Fibroblast of villous mesenchyme (primary cell): ENCODE results near the gene RALA. TPM values are rescaled to one million over a fixed set of nuclear protein-coding genes. Genes with fewer than 3 reads are reported as not detected.
"Not testable (repeated sequence)": the region's sequence is repeated elsewhere in the genome, so short reads cannot be mapped to it uniquely, and the experiment has no call there.

ENCODE experiments used
- DNase-seq: peaks from one replicate; pipeline ENCODE4 v3.0.0-alpha.2; 2010; ENCODE audit warnings: low read depth
- H3K4me3 ChIP-seq: 2 replicates; pipeline ENCODE4 v1.5.1; 2011; ENCODE audit warnings: low read depth, mild to moderate bottlenecking, low read length
- total RNA-seq: library from RNA; depleted of rRNA; stranded (reverse); fragments of >200 nt; gene quantifications from 2 replicates; pipeline ENCODE4 v1.2.3, GENCODE V29; 2012
- TF ChIP-seq, protein P1 (sequence below): IDR thresholded peaks from 2 replicates; pipeline ENCODE4 v1.5.1; 2012; ENCODE audit warnings: low read depth, mild to moderate bottlenecking, low read length; ENCODE audit not compliant: insufficient read depth

Gene RALA
- total RNA-seq, 1 donor = 20.3 TPM

DNA sequence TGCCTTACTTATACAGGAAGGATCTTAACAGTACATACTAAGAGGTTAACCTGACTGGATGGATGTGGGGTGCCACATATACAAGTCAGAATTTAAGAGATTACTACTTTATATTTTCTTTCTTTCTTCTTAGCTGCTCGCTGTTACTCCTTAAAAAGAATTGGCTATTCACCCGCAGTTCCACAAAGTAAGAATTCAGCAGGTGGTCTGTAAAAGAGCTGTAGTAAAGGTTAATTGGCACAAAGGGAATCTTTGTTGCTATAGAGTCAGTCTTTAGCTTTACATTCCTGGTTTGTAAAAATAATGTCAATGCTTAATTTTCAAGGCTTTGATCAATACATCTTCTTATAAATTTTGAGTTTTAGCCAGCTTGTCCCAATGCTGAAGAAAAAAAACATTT lies 43.2 kb downstream of the RALA start:
- no peak for DNase-seq
- H3K4me3 ChIP-seq = no peak overlapping the region
- TF ChIP-seq, protein P1, sequence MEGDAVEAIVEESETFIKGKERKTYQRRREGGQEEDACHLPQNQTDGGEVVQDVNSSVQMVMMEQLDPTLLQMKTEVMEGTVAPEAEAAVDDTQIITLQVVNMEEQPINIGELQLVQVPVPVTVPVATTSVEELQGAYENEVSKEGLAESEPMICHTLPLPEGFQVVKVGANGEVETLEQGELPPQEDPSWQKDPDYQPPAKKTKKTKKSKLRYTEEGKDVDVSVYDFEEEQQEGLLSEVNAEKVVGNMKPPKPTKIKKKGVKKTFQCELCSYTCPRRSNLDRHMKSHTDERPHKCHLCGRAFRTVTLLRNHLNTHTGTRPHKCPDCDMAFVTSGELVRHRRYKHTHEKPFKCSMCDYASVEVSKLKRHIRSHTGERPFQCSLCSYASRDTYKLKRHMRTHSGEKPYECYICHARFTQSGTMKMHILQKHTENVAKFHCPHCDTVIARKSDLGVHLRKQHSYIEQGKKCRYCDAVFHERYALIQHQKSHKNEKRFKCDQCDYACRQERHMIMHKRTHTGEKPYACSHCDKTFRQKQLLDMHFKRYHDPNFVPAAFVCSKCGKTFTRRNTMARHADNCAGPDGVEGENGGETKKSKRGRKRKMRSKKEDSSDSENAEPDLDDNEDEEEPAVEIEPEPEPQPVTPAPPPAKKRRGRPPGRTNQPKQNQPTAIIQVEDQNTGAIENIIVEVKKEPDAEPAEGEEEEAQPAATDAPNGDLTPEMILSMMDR = no peak

DNA sequence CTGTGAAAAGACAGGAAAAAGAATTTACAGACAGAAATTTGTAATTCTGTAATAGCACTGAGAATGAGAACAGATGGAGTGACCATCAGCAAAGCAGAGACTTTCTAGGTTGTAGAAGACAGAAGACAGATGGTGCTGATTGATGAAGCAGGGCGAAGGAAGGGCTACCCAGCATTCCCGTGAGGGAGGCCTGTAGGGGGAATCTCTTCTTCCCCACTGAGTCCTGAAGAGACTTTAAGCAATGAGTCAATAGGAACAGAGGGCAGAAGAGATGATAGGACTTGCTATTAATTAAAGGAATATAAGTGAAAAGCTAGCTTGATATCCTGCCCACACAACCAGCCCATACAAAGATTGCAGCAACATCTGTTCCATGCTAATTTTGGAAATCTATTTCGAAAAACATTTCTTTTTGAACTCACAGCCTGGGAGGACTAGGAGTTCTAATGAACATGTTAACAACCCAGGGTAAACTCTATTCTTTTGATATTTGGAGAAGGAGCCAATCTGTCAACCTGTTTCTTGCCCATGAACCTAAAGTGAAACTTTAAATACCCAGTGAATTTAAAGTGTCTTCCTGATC lies 44.1 kb downstream of the RALA start:
- peak; percentile 48 for DNase-seq
- no peak overlapping the region for H3K4me3 ChIP-seq
- TF ChIP-seq, protein P1 = no peak

DNA sequence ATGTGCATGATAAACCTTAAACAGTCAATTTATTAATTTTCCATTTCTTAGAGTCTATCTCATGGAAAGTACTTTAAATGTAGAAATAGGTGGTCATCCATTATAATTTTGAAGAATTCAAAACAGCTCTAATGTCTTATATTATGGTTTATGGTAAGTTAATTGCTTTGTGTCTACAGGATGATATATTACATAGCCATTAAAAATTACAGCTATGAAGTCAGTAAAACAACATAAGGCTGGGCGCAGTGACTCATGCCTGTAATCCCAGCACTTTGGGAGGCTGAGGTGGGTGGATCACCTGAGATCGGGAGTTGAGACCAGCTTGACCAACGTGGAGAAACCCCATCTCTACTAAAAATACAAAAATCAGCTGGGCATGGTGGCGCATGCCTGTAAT lies 44.9 kb downstream of the RALA start:
- H3K4me3 ChIP-seq = not testable (repeated sequence)
- DNase-seq = peak; percentile 36

DNA sequence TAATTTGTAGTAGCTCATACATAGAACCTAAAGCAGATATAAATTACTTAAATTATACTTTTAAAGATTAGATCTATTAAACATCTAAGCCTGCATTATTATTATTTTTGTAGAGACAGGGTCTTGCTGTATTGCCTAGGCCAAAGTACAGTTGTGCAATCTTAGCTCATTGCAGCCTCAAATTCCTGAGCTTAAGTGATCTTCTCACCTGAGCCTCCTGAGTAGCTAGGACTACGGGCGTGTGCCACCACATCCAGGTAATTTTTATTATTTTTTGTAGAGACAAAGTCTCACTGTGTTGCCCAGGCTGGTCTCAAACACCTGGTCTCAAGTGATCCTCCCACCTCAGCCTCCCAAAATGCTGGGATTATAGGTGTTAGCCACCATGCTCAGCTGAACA lies 46.7 kb downstream of the RALA start:
- TF ChIP-seq, protein P1 = no peak
- DNase-seq = no peak
- H3K4me3 ChIP-seq = no peak overlapping the region

DNA sequence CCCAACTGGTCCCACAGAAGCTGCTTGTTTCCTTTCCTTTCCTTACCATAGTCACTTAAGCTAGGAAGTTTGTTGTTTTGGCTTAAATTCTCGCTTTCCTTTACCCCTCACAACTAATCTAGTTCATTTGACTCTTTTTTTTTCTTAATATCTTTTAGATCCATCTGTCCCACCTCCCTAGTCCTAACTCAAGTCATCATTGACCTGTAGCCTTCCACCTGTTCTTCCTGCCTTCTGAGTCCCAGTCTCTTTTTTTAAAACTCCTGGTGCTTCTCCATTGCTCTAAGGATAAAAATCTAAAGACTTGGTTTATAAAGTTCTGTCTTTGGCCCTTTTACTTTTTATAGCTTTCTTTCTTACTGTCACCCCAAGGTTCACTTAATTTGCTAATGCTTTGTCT lies 47.6 kb downstream of the RALA start:
- no peak overlapping the region for H3K4me3 ChIP-seq
- DNase-seq = no peak
- TF ChIP-seq, protein P1 = no peak

DNA sequence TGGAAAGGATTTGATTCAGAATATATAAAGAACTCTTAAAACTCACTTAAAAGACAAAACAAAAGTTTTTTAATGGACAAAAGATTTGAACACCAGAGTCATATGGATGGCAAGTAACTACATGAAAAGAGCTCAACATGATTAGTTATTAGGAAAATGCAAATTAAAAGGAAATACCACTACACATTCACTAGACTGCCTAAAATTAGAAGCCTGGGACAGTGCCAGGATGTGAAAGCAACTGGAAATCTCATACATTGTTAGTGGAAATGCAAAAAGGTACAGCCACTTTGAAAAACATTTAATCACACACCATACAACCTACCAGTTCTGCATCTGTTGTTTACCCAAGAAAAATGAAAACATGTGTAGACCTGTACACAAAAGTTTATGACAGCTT lies 48.8 kb downstream of the RALA start:
- no peak for DNase-seq
- H3K4me3 ChIP-seq = no peak overlapping the region
- TF ChIP-seq, protein P1 = no peak

DNA sequence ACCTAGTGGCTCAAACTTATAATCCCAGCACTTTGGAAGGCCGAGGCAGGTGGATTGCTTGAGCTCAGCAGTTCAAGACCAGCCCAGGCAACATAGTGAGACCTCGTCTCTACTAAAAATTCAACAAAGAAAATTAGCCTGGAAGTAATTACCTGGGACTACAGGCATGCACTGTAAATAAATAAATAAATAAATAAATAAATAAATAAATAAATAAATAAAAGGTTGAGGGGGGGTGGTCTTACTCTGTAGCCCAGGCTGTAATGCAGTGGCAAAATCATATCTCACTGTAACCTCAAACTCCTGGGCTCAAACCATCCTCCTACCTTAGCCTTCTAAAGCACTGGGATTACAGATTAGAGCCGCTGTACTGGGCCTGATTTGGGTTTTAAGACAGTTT lies 50.5 kb downstream of the RALA start:
- H3K4me3 ChIP-seq = no peak overlapping the region
- TF ChIP-seq, protein P1 = no peak
- no peak for DNase-seq
